Superior temporal gyrus (tissue), 1 donor: ENCODE measurements around the gene GPRASP2.

Source experiments
- DNase-seq: peaks from one replicate; pipeline ENCODE4 v3.0.0-alpha.2; 2016; ENCODE audit errors: extremely low spot score

GPRASP2 gene

GRCh38 chrX:102745513-102745856 is 33.2 kb downstream of the GPRASP2 start:
- no peak for DNase-seq

GRCh38 chrX:102745857-102746584 is 33.8 kb downstream of the GPRASP2 start:
- no peak for DNase-seq

GRCh38 chrX:102765217-102765616 is 53.0 kb downstream of the GPRASP2 start:
- no peak for DNase-seq

GRCh38 chrX:102765809-102766208 is 53.6 kb downstream of the GPRASP2 start:
- DNase-seq, result peak; percentile 22

GRCh38 chrX:102767287-102767686 is 55.0 kb downstream of the GPRASP2 start:
- no peak for DNase-seq
